ENCODE results near the gene AP2A1. TPM values are rescaled to one million over a fixed set of nuclear protein-coding genes. Genes with fewer than 3 reads are reported as not detected.

Gene AP2A1
- total and polyA plus RNA-seq, 9 of the 15 experiments (the other 6 are each of a cell fraction or from before 2014, with no cell fraction given) = 0.55 to 150 (median 31.9) TPM

GRCh38 chr19:49829200-49829599, 62.4 kb downstream of the AP2A1 start:
- Histone ChIP-seq H3K9me1 (ENCODE audit: control insufficient read depth, insufficient read depth, low read length) (no peaks in the 10 kb centered on the region), H3K4me2 (ENCODE audit: insufficient read depth, low read length) (no peak overlapping the region), H3K27ac (ENCODE audit: extremely low read depth, low read depth, low read length) (no peak overlapping the region), H3K4me1 (replicated peaks in 1 of 2; ENCODE audit: control insufficient read depth in 2 of 2, insufficient read depth in 2 of 2, low read length in 2 of 2) (peaks cover 0 to 16% of the 10 kb centered on the region in 2 experiments; a peak in 2 of 5 replicates), H3K27me3 (ENCODE audit: control insufficient read depth in 2 of 2, insufficient read depth in 2 of 2, low read length in 2 of 2) (no peaks in the 10 kb centered on the region), H3K36me3 (ENCODE audit: control insufficient read depth, insufficient read depth, low read length) (peaks cover 78% of the 10 kb centered on the region; the same call in 2 of the 3 replicates), H2AFZ (ENCODE audit: low read depth, low read length) (no peak overlapping the region), H3K79me2 (ENCODE audit: control insufficient read depth, insufficient read depth, low read length) (peaks cover 10% of the 10 kb centered on the region; the same call in 2 of the 3 replicates), H3K9me3 (replicated peaks; ENCODE audit: control insufficient read depth, insufficient read depth, low read depth, low read length) (no peaks in the 10 kb centered on the region), H3K4me3 (no peak overlapping the region), H3K9ac (ENCODE audit: insufficient read depth in 1 of 2, low read depth in 2 of 2, low read length in 2 of 2) (no peak overlapping the region), H4K20me1 (replicated peaks; ENCODE audit: control insufficient read depth, insufficient read depth, low read length) (no peaks in the 10 kb centered on the region)
- BruUV-seq (replicated peaks) = no TSS peak
- no peak for DNase-seq (ENCODE audit: extremely low read depth in 1 of 4, low spot score in 3 of 4)
- in situ Hi-C loops (cut with MboI) = no loop called here
- ChIA-PET CTCF (ENCODE audit: low intra/inter-chr PET ratio) (no interaction called here), POLR2A (interaction anchor here (2.1 kb wide), 1 partner anchor 21 kb away, joined by 5 read pairs; the partner anchor contains the start of gene PTOV1)
- intact Hi-C loops (cut with micrococcal nuclease) = no loop called here
- no peak for FAIRE-seq
- no peak for ATAC-seq
- 89% methylated on average over 8 of the region's 8 CpGs for WGBS (ENCODE audit: insufficient coverage, low coverage, missing lambda C conversion rate)
- TF ChIP-seq BHLHE40 (IDR thresholded peaks at IDR 0.05; ENCODE audit: low read length) (no peak), CBX5 (IDR thresholded peaks at IDR 0.05; ENCODE audit: borderline replicate concordance, low read depth) (no peak), ZNF518B (CRISPR knock-in tag; IDR thresholded peaks at IDR 0.05) (no peak), HMBOX1 (IDR thresholded peaks at IDR 0.05) (no peak), TAF7 (tag; IDR thresholded peaks at IDR 0.05) (no peak), CREBBP (IDR thresholded peaks at IDR 0.05; ENCODE audit: low read depth, low read length) (no peak), XRCC3 (IDR thresholded peaks at IDR 0.05) (no peak), EGR1 (conservative IDR thresholded peaks at IDR 0.05) (no peak), CTCFL (IDR thresholded peaks at IDR 0.05; ENCODE audit: borderline replicate concordance, insufficient read depth, low read depth, low read length, poor library complexity, severe bottlenecking) (no peak), THAP7 (CRISPR knock-in tag; IDR thresholded peaks at IDR 0.05) (no peak), LARP7 (IDR thresholded peaks at IDR 0.05) (no peak), COPS2 (conservative IDR thresholded peaks at IDR 0.05) (no peak), ZSCAN29 (IDR thresholded peaks at IDR 0.05) (no peak), MLLT1 (IDR thresholded peaks at IDR 0.05) (no peak), PHB2 (IDR thresholded peaks at IDR 0.05; ENCODE audit: low read depth) (no peak), TAF15 (IDR thresholded peaks at IDR 0.05; ENCODE audit: low read depth, low read length) (no peak)
